Measurements from ENCODE around the gene PSAT1.

GRCh38 chr9:78320875-78321496 is 24.1 kb downstream of the PSAT1 start:
- TF ChIP-seq GATA3 (IDR thresholded peaks at IDR 0.05; ENCODE audit: low read depth, low read length) (no peak), GATA2 (IDR thresholded peaks at IDR 0.05; ENCODE audit: low read depth, low read length) (no peak)
